Activated naive CD8-positive, alpha-beta T cell treated with anti-CD3 and anti-CD28 coated beads for 36 hours (primary cell): ENCODE measurements around the gene GYG1. TPM values are rescaled to one million over a fixed set of nuclear protein-coding genes. Genes with fewer than 3 reads are reported as not detected.
A peak's percentile ranks its signal among the peaks of the same experiment; 100 is the strongest.

Source experiments
- DNase-seq: peaks from one replicate; pipeline ENCODE4 v3.0.0; 2021
- H3K27ac Mint-ChIP-seq: one replicate; pipeline ENCODE4 v1.8.0; 2022; ENCODE audit warnings: mild to moderate bottlenecking, moderate library complexity, mixed read lengths
- H3K27me3 Mint-ChIP-seq: one replicate; pipeline ENCODE4 v1.8.0; 2022; ENCODE audit warnings: mild to moderate bottlenecking, mixed read lengths
- H3K36me3 Mint-ChIP-seq: one replicate; pipeline ENCODE4 v1.8.0; 2021; ENCODE audit warnings: mild to moderate bottlenecking, mixed read lengths
- H3K4me1 Mint-ChIP-seq: one replicate; pipeline ENCODE4 v1.8.0; 2021; ENCODE audit warnings: mixed read lengths
- H3K4me3 Mint-ChIP-seq: one replicate; pipeline ENCODE4 v1.8.0; 2022; ENCODE audit warnings: mild to moderate bottlenecking, moderate library complexity, mixed read lengths
- H3K9me3 Mint-ChIP-seq: one replicate; pipeline ENCODE4 v1.8.0; 2022; ENCODE audit warnings: mixed read lengths
- total RNA-seq, 2 experiments: library from RNA; stranded (reverse); gene quantifications; one replicate each; pipeline ENCODE4 v1.2.3, GENCODE V29; 2021

GYG1 gene
- total RNA-seq, result 10 to 100 TPM; 20.2 to 20.6 TPM

GRCh38 chr3:148991219-148992026 lies at the start of gene GYG1:
Gene GYG1, plus strand, starts transcription at chr3:148991540. Its CDS starts 101 bp downstream, at chr3:148991641.
- DNase-seq, result peak; percentile 82
- peaks cover 7% of the 10 kb centered on the region for H3K36me3 Mint-ChIP-seq
- no peaks in the 10 kb centered on the region for H3K9me3 Mint-ChIP-seq
- peak within 1 kb of the TSS; percentile 80 for H3K4me3 Mint-ChIP-seq
- no peaks in the 10 kb centered on the region for H3K27me3 Mint-ChIP-seq
- H3K4me1 Mint-ChIP-seq, result peaks cover 32% of the 10 kb centered on the region
- peak within 1 kb of the TSS; percentile 83 for H3K27ac Mint-ChIP-seq

GRCh38 chr3:148943506-148944205 lies 47.7 kb upstream of the GYG1 start:
- no peak overlapping the region for H3K27ac Mint-ChIP-seq
- no peaks in the 10 kb centered on the region for H3K9me3 Mint-ChIP-seq
- DNase-seq, result no peak
- no peaks in the 10 kb centered on the region for H3K4me1 Mint-ChIP-seq
- no peaks in the 10 kb centered on the region for H3K27me3 Mint-ChIP-seq
- no peaks in the 10 kb centered on the region for H3K36me3 Mint-ChIP-seq
- no peak overlapping the region for H3K4me3 Mint-ChIP-seq

- Mint-ChIP-seq H3K27ac (no peak overlapping the region), H3K27me3 (no peaks in the 10 kb centered on the region), H3K4me1 (no peaks in the 10 kb centered on the region), H3K4me3 (no peak overlapping the region), H3K36me3 (no peaks in the 10 kb centered on the region), H3K9me3 (no peaks in the 10 kb centered on the region)
- DNase-seq, result no peak
These were observed 46.2 kb upstream of the GYG1 start for GRCh38 chr3:148945116-148945515.

GRCh38 chr3:148948913-148949657 lies 42.3 kb upstream of the GYG1 start:
- H3K27me3 Mint-ChIP-seq, result no peaks in the 10 kb centered on the region
- DNase-seq, result no peak
- no peak overlapping the region for H3K27ac Mint-ChIP-seq
- no peaks in the 10 kb centered on the region for H3K4me1 Mint-ChIP-seq
- H3K4me3 Mint-ChIP-seq, result no peak overlapping the region
- no peaks in the 10 kb centered on the region for H3K36me3 Mint-ChIP-seq
- H3K9me3 Mint-ChIP-seq, result no peaks in the 10 kb centered on the region

- Mint-ChIP-seq H3K27ac (no peak overlapping the region), H3K27me3 (peaks cover 2% of the 10 kb centered on the region), H3K4me3 (no peak overlapping the region), H3K9me3 (no peaks in the 10 kb centered on the region), H3K36me3 (no peaks in the 10 kb centered on the region), H3K4me1 (no peaks in the 10 kb centered on the region)
- no peak for DNase-seq
These were observed 40.5 kb upstream of the GYG1 start for GRCh38 chr3:148950806-148951205.

GRCh38 chr3:148951599-148952361 lies 39.6 kb upstream of the GYG1 start:
- Mint-ChIP-seq H3K27ac (no peak overlapping the region), H3K4me1 (no peaks in the 10 kb centered on the region), H3K4me3 (no peak overlapping the region), H3K9me3 (no peaks in the 10 kb centered on the region), H3K27me3 (peaks cover 3% of the 10 kb centered on the region), H3K36me3 (no peaks in the 10 kb centered on the region)
- DNase-seq, result no peak

GRCh38 chr3:148953094-148953493 lies 38.2 kb upstream of the GYG1 start:
- Mint-ChIP-seq H3K4me3 (no peak overlapping the region), H3K4me1 (no peaks in the 10 kb centered on the region), H3K9me3 (no peaks in the 10 kb centered on the region), H3K36me3 (no peaks in the 10 kb centered on the region), H3K27ac (no peak overlapping the region), H3K27me3 (peaks cover 3% of the 10 kb centered on the region)
- DNase-seq, result no peak

GRCh38 chr3:148954981-148955380 lies 36.4 kb upstream of the GYG1 start:
- no peak overlapping the region for H3K27ac Mint-ChIP-seq
- DNase-seq, result no peak
- H3K9me3 Mint-ChIP-seq, result no peaks in the 10 kb centered on the region
- peaks cover 3% of the 10 kb centered on the region for H3K27me3 Mint-ChIP-seq
- H3K4me1 Mint-ChIP-seq, result no peaks in the 10 kb centered on the region
- no peaks in the 10 kb centered on the region for H3K36me3 Mint-ChIP-seq
- H3K4me3 Mint-ChIP-seq, result no peak overlapping the region

- no peaks in the 10 kb centered on the region for H3K4me1 Mint-ChIP-seq
- H3K27me3 Mint-ChIP-seq, result peaks cover 3% of the 10 kb centered on the region
- H3K9me3 Mint-ChIP-seq, result no peaks in the 10 kb centered on the region
- H3K27ac Mint-ChIP-seq, result no peak overlapping the region
- H3K4me3 Mint-ChIP-seq, result no peak overlapping the region
- H3K36me3 Mint-ChIP-seq, result no peaks in the 10 kb centered on the region
- no peak for DNase-seq
These were observed 35.6 kb upstream of the GYG1 start for GRCh38 chr3:148955544-148956346.

GRCh38 chr3:148957586-148957985 lies 33.8 kb upstream of the GYG1 start:
- no peaks in the 10 kb centered on the region for H3K4me1 Mint-ChIP-seq
- H3K4me3 Mint-ChIP-seq, result no peak overlapping the region
- no peaks in the 10 kb centered on the region for H3K36me3 Mint-ChIP-seq
- DNase-seq, result no peak
- H3K9me3 Mint-ChIP-seq, result no peaks in the 10 kb centered on the region
- peaks cover 3% of the 10 kb centered on the region for H3K27me3 Mint-ChIP-seq
- no peak overlapping the region for H3K27ac Mint-ChIP-seq

GRCh38 chr3:148958696-148959095 lies 32.6 kb upstream of the GYG1 start:
- Mint-ChIP-seq H3K36me3 (no peaks in the 10 kb centered on the region), H3K27me3 (peaks cover 3% of the 10 kb centered on the region), H3K4me1 (no peaks in the 10 kb centered on the region), H3K4me3 (no peak overlapping the region), H3K27ac (no peak overlapping the region), H3K9me3 (no peaks in the 10 kb centered on the region)
- DNase-seq, result no peak

GRCh38 chr3:148962513-148962912 lies 28.8 kb upstream of the GYG1 start:
- H3K4me1 Mint-ChIP-seq, result no peaks in the 10 kb centered on the region
- H3K27me3 Mint-ChIP-seq, result no peaks in the 10 kb centered on the region
- H3K27ac Mint-ChIP-seq, result no peak overlapping the region
- no peaks in the 10 kb centered on the region for H3K36me3 Mint-ChIP-seq
- H3K9me3 Mint-ChIP-seq, result no peaks in the 10 kb centered on the region
- no peak overlapping the region for H3K4me3 Mint-ChIP-seq
- no peak for DNase-seq

GRCh38 chr3:148964809-148965208 lies 26.5 kb upstream of the GYG1 start:
- Mint-ChIP-seq H3K27ac (no peak overlapping the region), H3K4me3 (no peak overlapping the region), H3K36me3 (no peaks in the 10 kb centered on the region), H3K4me1 (no peaks in the 10 kb centered on the region), H3K9me3 (no peaks in the 10 kb centered on the region), H3K27me3 (no peaks in the 10 kb centered on the region)
- DNase-seq, result no peak

- Mint-ChIP-seq H3K4me3 (no peak overlapping the region), H3K36me3 (no peaks in the 10 kb centered on the region), H3K4me1 (no peaks in the 10 kb centered on the region)
These were observed 23.0 kb upstream of the GYG1 start for GRCh38 chr3:148968321-148968720.

More at GRCh38 chr3:148968321-148968720, 23.0 kb upstream of the GYG1 start:
- DNase-seq, result no peak
- Mint-ChIP-seq H3K9me3 (no peaks in the 10 kb centered on the region), H3K27me3 (no peaks in the 10 kb centered on the region), H3K27ac (no peak overlapping the region)
